Stimulated activated naive B cell treated with anti-CD40 and anti-IgM and Interleukin-4, amounts not matched to agents 10 μg/mL and 1 μg/mL and 100 μg/mL, for 72 hours (primary cell): ENCODE results near the gene FAM221A.
A peak's percentile ranks its signal among the peaks of the same experiment; 100 is the strongest.
"Not testable (repeated sequence)": the region's sequence is repeated elsewhere in the genome, so short reads cannot be mapped to it uniquely, and the experiment has no call there.

Experiments
- ATAC-seq, 2 donors: fragments of 150-1000 bp; cut with Tn5 transposase; replicated peaks; 2 replicates each; pipeline ENCODE4 v1.10.0; 2021; ENCODE audit warnings: moderate library complexity in 1 of 2
- DNase-seq: peaks from one replicate; pipeline ENCODE4 v3.0.0; 2021
- H3K27ac Mint-ChIP-seq: one replicate; pipeline ENCODE4 v1.8.0; 2022; ENCODE audit warnings: mild to moderate bottlenecking, mixed read lengths
- H3K27me3 Mint-ChIP-seq, 2 donors: one replicate each; pipeline ENCODE4 v1.8.0; 2022; ENCODE audit warnings: mixed read lengths in 2 of 2
- H3K36me3 Mint-ChIP-seq, 2 donors: one replicate each; pipeline ENCODE4 v1.8.0; 2022; ENCODE audit warnings: mixed read lengths in 2 of 2, mild to moderate bottlenecking in 1 of 2
- H3K4me1 Mint-ChIP-seq, 2 donors: one replicate each; pipeline ENCODE4 v1.8.0; 2022; ENCODE audit warnings: mixed read lengths in 2 of 2, mild to moderate bottlenecking in 1 of 2
- H3K4me3 Mint-ChIP-seq, 2 donors: one replicate each; pipeline ENCODE4 v1.8.0; 2022; ENCODE audit warnings: mild to moderate bottlenecking in 2 of 2, mixed read lengths in 2 of 2, moderate library complexity in 1 of 2
- H3K9me3 Mint-ChIP-seq, 2 donors: one replicate each; pipeline ENCODE4 v1.8.0; 2022; ENCODE audit warnings: mixed read lengths in 2 of 2, mild to moderate bottlenecking in 1 of 2

FAM221A gene

GRCh38 chr7:23684041-23684440 is 4.0 kb downstream of the FAM221A start:
- H3K4me3 Mint-ChIP-seq, H3K27ac Mint-ChIP-seq, ATAC-seq, H3K27me3 Mint-ChIP-seq, H3K36me3 Mint-ChIP-seq, DNase-seq, H3K9me3 Mint-ChIP-seq: not testable (repeated sequence)
- H3K4me1 Mint-ChIP-seq: peaks cover 3 to 25% of the 10 kb centered on the region in 2 donors

- Mint-ChIP-seq H3K27me3 (no peaks in the 10 kb centered on the region), H3K27ac (no peak overlapping the region), H3K4me1 (peaks cover 2 to 17% of the 10 kb centered on the region in 2 donors), H3K9me3 (no peaks in the 10 kb centered on the region), H3K4me3 (no peak overlapping the region), H3K36me3 (peaks cover 6 to 19% of the 10 kb centered on the region in 2 donors)
- no peak for DNase-seq
- no peak for ATAC-seq
Observed at GRCh38 chr7:23685731-23686130, 5.7 kb downstream of the FAM221A start.

DNA sequence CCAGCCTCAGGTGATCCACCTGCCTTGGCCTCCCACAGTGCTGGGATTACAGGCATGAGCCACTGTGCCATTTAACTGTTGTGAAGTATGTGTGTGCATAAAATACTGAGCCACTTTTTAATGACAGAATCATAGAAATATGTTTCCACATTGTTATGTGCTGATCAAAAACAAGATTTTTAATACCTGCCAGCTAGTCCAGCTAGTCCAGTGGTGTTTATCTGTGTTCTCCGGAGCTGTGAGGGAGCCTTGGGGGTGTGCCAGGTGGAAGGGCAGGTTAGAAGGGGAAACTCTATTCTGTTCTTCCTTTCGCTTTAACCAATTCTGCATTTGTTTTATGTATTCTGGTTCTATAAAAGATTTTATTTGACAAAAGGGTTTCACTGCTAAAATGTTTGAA is 7.0 kb downstream of the FAM221A start:
- Mint-ChIP-seq H3K4me3 (no peak overlapping the region), H3K27ac (peak overlapping the region; percentile 5), H3K36me3 (peaks cover 11 to 25% of the 10 kb centered on the region in 2 donors), H3K9me3 (no peaks in the 10 kb centered on the region), H3K4me1 (peaks cover 1 to 6% of the 10 kb centered on the region in 2 donors), H3K27me3 (no peaks in the 10 kb centered on the region)
- DNase-seq (no peak), ATAC-seq (no peak)

GRCh38 chr7:23689165-23689564 is 9.2 kb downstream of the FAM221A start:
- H3K9me3 Mint-ChIP-seq: peaks cover 0 to 2% of the 10 kb centered on the region in 2 donors
- no peaks in the 10 kb centered on the region for H3K27me3 Mint-ChIP-seq
- no peak overlapping the region for H3K27ac Mint-ChIP-seq
- H3K4me3 Mint-ChIP-seq: no peak overlapping the region
- peaks cover 19 to 37% of the 10 kb centered on the region in 2 donors for H3K36me3 Mint-ChIP-seq
- ATAC-seq (no peak), DNase-seq (no peak)
- peaks cover 1 to 6% of the 10 kb centered on the region in 2 donors for H3K4me1 Mint-ChIP-seq

DNA sequence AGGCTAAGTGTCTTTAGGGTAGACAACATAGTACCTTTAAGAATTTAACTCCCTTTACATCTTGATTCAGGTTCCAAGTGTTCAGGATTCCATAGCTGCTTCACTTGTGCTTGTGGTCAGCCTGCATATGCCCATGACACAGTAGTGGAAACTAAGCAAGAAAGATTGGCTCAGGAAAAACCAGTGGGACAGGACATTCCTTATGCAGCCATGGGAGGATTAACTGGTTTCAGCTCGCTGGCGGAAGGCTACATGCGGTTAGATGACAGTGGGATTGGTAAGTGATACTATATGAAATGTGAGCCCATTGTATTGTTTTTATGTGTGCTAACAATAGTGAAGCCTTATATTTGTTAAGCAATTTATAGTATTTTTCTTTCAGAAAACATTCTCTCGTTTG is 11.3 kb downstream of the FAM221A start:
- Mint-ChIP-seq H3K9me3 (peaks cover 0 to 2% of the 10 kb centered on the region in 2 donors), H3K4me3 (no peak overlapping the region), H3K4me1 (no peaks in the 10 kb centered on the region), H3K27ac (no peak overlapping the region), H3K36me3 (peaks cover 25 to 43% of the 10 kb centered on the region in 2 donors), H3K27me3 (no peaks in the 10 kb centered on the region)
- DNase-seq (no peak), ATAC-seq (no peak)

- peaks cover 0 to 2% of the 10 kb centered on the region in 2 donors for H3K9me3 Mint-ChIP-seq
- H3K4me3 Mint-ChIP-seq: no peak overlapping the region
- DNase-seq: no peak
- H3K27ac Mint-ChIP-seq: no peak overlapping the region
- H3K36me3 Mint-ChIP-seq: peaks cover 27 to 45% of the 10 kb centered on the region in 2 donors
- no peak for ATAC-seq
- H3K27me3 Mint-ChIP-seq: no peaks in the 10 kb centered on the region
- H3K4me1 Mint-ChIP-seq: peaks cover 6 to 8% of the 10 kb centered on the region in 2 donors
Observed at GRCh38 chr7:23693224-23693623, 13.2 kb downstream of the FAM221A start.

- no peak overlapping the region for H3K27ac Mint-ChIP-seq
- ATAC-seq (peak; percentile 54 to 57), DNase-seq (peak; percentile 15)
- peaks cover 6 to 8% of the 10 kb centered on the region in 2 donors for H3K4me1 Mint-ChIP-seq
- H3K9me3 Mint-ChIP-seq: peaks cover 0 to 2% of the 10 kb centered on the region in 2 donors
- H3K4me3 Mint-ChIP-seq: no peak overlapping the region
- H3K27me3 Mint-ChIP-seq: no peaks in the 10 kb centered on the region
- peaks cover 21 to 27% of the 10 kb centered on the region in 2 donors for H3K36me3 Mint-ChIP-seq
Observed at GRCh38 chr7:23696916-23697441, 17.0 kb downstream of the FAM221A start.

DNA sequence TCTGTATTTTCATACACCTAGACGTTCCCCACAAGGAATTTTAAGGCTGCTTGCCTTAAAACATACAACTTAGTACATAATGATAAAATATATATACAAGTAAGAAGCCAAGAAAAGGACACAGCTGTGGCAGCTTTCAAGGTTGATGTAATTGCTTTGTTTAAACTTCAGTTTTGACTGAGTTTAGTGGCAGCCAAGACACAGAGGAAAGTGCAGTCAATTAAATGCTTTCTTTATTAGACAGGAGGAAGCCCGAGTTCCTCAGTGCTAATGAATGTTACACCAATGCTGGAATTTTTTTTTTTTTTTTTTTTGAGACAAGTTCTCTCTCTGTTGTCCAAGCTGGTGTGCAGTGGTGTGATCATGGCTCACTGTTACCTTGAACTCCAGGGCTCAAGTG is 18.8 kb downstream of the FAM221A start:
- H3K36me3 Mint-ChIP-seq: peaks cover 24 to 29% of the 10 kb centered on the region in 2 donors
- no peak for DNase-seq
- no peak overlapping the region for H3K27ac Mint-ChIP-seq
- no peak for ATAC-seq
- H3K27me3 Mint-ChIP-seq: no peaks in the 10 kb centered on the region
- no peak overlapping the region for H3K4me3 Mint-ChIP-seq
- peaks cover 0 to 2% of the 10 kb centered on the region in 2 donors for H3K9me3 Mint-ChIP-seq
- peaks cover 6 to 8% of the 10 kb centered on the region in 2 donors for H3K4me1 Mint-ChIP-seq

- H3K4me1 Mint-ChIP-seq: peaks cover 6 to 8% of the 10 kb centered on the region in 2 donors
- no peak overlapping the region for H3K4me3 Mint-ChIP-seq
- H3K27ac Mint-ChIP-seq: no peak overlapping the region
- DNase-seq (no peak), ATAC-seq (no peak)
- peaks cover 0 to 9% of the 10 kb centered on the region in 2 donors for H3K9me3 Mint-ChIP-seq
- H3K27me3 Mint-ChIP-seq: no peaks in the 10 kb centered on the region
- peaks cover 30 to 36% of the 10 kb centered on the region in 2 donors for H3K36me3 Mint-ChIP-seq
Observed at GRCh38 chr7:23700046-23700445, 20.0 kb downstream of the FAM221A start.

- no peaks in the 10 kb centered on the region for H3K27me3 Mint-ChIP-seq
- no peak overlapping the region for H3K27ac Mint-ChIP-seq
- H3K36me3 Mint-ChIP-seq: peaks cover 23 to 24% of the 10 kb centered on the region in 2 donors
- peaks cover 7 to 12% of the 10 kb centered on the region in 2 donors for H3K9me3 Mint-ChIP-seq
- DNase-seq (no peak), ATAC-seq (no peak)
- H3K4me3 Mint-ChIP-seq: no peak overlapping the region
- H3K4me1 Mint-ChIP-seq: peaks cover 0 to 6% of the 10 kb centered on the region in 2 donors
Observed at GRCh38 chr7:23709081-23709750, 29.2 kb downstream of the FAM221A start.

- H3K4me1 Mint-ChIP-seq: peaks cover 0 to 6% of the 10 kb centered on the region in 2 donors
- H3K27ac Mint-ChIP-seq: no peak within 1 kb of the TSS
- peaks cover 15 to 16% of the 10 kb centered on the region in 2 donors for H3K36me3 Mint-ChIP-seq
- H3K4me3 Mint-ChIP-seq: no peak within 1 kb of the TSS
- DNase-seq: no peak
- ATAC-seq: no peak
- peaks cover 6 to 7% of the 10 kb centered on the region in 2 donors for H3K9me3 Mint-ChIP-seq
- H3K27me3 Mint-ChIP-seq: no peaks in the 10 kb centered on the region
Observed at GRCh38 chr7:23710000-23710399, 30.0 kb downstream of the FAM221A start, which contains the start of gene STK31. STK31 (plus strand) TSS chr7:23710219; CDS start chr7:23710286, 67 bp downstream.

- no peak overlapping the region for H3K4me3 Mint-ChIP-seq
- peaks cover 0 to 6% of the 10 kb centered on the region in 2 donors for H3K4me1 Mint-ChIP-seq
- no peak for DNase-seq
- ATAC-seq: peak in 1 of 2 donors; percentile 33
- no peaks in the 10 kb centered on the region for H3K36me3 Mint-ChIP-seq
- H3K27me3 Mint-ChIP-seq: no peaks in the 10 kb centered on the region
- H3K27ac Mint-ChIP-seq: no peak overlapping the region
- H3K9me3 Mint-ChIP-seq: no peaks in the 10 kb centered on the region
Observed at GRCh38 chr7:23712368-23713284, 32.6 kb downstream of the FAM221A start.

- H3K9me3 Mint-ChIP-seq: no peaks in the 10 kb centered on the region
- H3K27me3 Mint-ChIP-seq: no peaks in the 10 kb centered on the region
- no peak for DNase-seq
- peaks cover 0 to 6% of the 10 kb centered on the region in 2 donors for H3K4me1 Mint-ChIP-seq
- H3K4me3 Mint-ChIP-seq: no peak overlapping the region
- no peak for ATAC-seq
- no peak overlapping the region for H3K27ac Mint-ChIP-seq
- H3K36me3 Mint-ChIP-seq: no peaks in the 10 kb centered on the region
Observed at GRCh38 chr7:23713285-23714149, 33.5 kb downstream of the FAM221A start.

DNA sequence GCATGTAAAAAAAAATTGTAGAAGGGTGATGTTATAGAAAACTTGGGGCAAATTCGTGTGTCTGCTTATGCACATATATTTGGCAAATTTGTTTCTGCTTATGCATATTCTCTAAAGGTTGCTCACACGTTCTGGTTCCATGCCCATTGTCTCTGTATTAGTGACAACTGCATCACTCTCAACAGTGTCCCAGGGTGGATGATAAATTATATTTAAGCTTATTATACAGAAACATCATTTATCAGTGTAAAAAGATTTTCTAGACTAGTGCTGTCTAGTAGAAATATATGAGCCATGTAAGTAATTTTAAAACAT is 34.1 kb downstream of the FAM221A start:
- no peak overlapping the region for H3K4me3 Mint-ChIP-seq
- no peaks in the 10 kb centered on the region for H3K36me3 Mint-ChIP-seq
- no peaks in the 10 kb centered on the region for H3K27me3 Mint-ChIP-seq
- no peaks in the 10 kb centered on the region for H3K9me3 Mint-ChIP-seq
- no peak for DNase-seq
- H3K27ac Mint-ChIP-seq: no peak overlapping the region
- peaks cover 0 to 6% of the 10 kb centered on the region in 2 donors for H3K4me1 Mint-ChIP-seq
- ATAC-seq: no peak
